Activated naive CD8-positive, alpha-beta T cell treated with anti-CD3 and anti-CD28 coated beads, Interleukin-2, amount 10 ng/mL, durations not matched to agents 7 days and 5 days (primary cell): ENCODE measurements around the gene CIAO3. TPM values are rescaled to one million over a fixed set of nuclear protein-coding genes. Genes with fewer than 3 reads are reported as not detected.

Experiments
- ATAC-seq: fragments of 150-1000 bp; cut with Tn5 transposase; one replicate; pipeline ENCODE4 v1.10.0; 2021; ENCODE audit warnings: low read depth, moderate library complexity
- POLR2A ChIA-PET: fragments of 350-600 bp; sonication (Branson Sonifier 250); formaldehyde crosslinking; loops from one replicate; lab custom pipeline; 2021; ENCODE audit warnings: antibody characterized with exemption; lab: Charles Lee
- DNase-seq: peaks from one replicate; pipeline ENCODE4 v3.0.0; 2021
- H3K27ac Mint-ChIP-seq: one replicate; pipeline ENCODE4 v1.8.0; 2022; ENCODE audit warnings: mild to moderate bottlenecking, mixed read lengths
- H3K27me3 Mint-ChIP-seq: one replicate; pipeline ENCODE4 v1.8.0; 2022; ENCODE audit warnings: mild to moderate bottlenecking, moderate library complexity, mixed read lengths
- H3K36me3 Mint-ChIP-seq: one replicate; pipeline ENCODE4 v1.8.0; 2021; ENCODE audit warnings: mild to moderate bottlenecking, mixed read lengths
- H3K4me1 Mint-ChIP-seq: one replicate; pipeline ENCODE4 v1.8.0; 2021; ENCODE audit warnings: mixed read lengths
- H3K4me3 Mint-ChIP-seq: one replicate; pipeline ENCODE4 v1.8.0; 2022; ENCODE audit warnings: mild to moderate bottlenecking, moderate library complexity, mixed read lengths
- H3K9me3 Mint-ChIP-seq: one replicate; pipeline ENCODE4 v1.8.0; 2021; ENCODE audit warnings: mixed read lengths
- total RNA-seq, 2 experiments: library from RNA; stranded (reverse); gene quantifications; one replicate each; pipeline ENCODE4 v1.2.3, GENCODE V29; 2021

Gene CIAO3
- total RNA-seq, 2 experiments from 2014 or later, result 39.6 to 42.4 TPM

- Mint-ChIP-seq H3K27ac (no peak within 1 kb of the TSS), H3K9me3 (no peaks in the 10 kb centered on the region), H3K36me3 (no peaks in the 10 kb centered on the region), H3K4me1 (no peaks in the 10 kb centered on the region), H3K4me3 (peak within 1 kb of the TSS; percentile 65), H3K27me3 (no peaks in the 10 kb centered on the region)
- POLR2A ChIA-PET, result interaction anchor here (1.2 to 2.3 kb wide), 2 partner anchors 13 to 31 kb away, joined by 4 to 13 read pairs; partner anchors contain the start of gene CIAO3
- DNase-seq, result peak; percentile 78
- ATAC-seq, result peak; percentile 38
Observed at GRCh38 chr16:726438-727290, 14.1 kb downstream of the CIAO3 start, which contains the start of the genes CCDC78 and HAGHL. TSS of gene CCDC78 (minus strand) at chr16:726443. CDS start at chr16:726367, 76 bp downstream. TSS of gene HAGHL (plus strand) at chr16:727106. CDS start at chr16:727510, 404 bp downstream.

DNA sequence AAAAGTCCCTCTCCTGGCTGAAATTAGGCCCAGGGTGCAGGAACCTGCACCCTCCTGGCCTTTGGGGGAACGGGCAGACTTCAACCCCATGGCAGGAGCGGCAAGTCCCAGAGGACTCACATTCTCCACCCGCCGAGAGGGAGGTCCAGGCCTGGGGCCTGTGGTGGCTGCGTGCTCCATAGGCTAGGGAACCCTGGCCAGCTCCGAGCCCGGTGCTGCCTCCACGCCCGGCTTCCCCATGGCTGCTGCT, 14.7 kb downstream of the CIAO3 start:
- POLR2A ChIA-PET, result interaction anchor here (1.2 kb wide), 1 partner anchor 31 kb away, joined by 4 read pairs; no protein-coding TSS in a partner anchor
- ATAC-seq (no peak), DNase-seq (no peak)
- Mint-ChIP-seq H3K4me3 (no peak overlapping the region), H3K36me3 (no peaks in the 10 kb centered on the region), H3K9me3 (no peaks in the 10 kb centered on the region), H3K27me3 (no peaks in the 10 kb centered on the region), H3K4me1 (no peaks in the 10 kb centered on the region), H3K27ac (no peak overlapping the region)

- H3K4me3 Mint-ChIP-seq, result no peak overlapping the region
- no peaks in the 10 kb centered on the region for H3K4me1 Mint-ChIP-seq
- ATAC-seq (no peak), DNase-seq (no peak)
- no peaks in the 10 kb centered on the region for H3K9me3 Mint-ChIP-seq
- no peak overlapping the region for H3K27ac Mint-ChIP-seq
- H3K36me3 Mint-ChIP-seq, result no peaks in the 10 kb centered on the region
- POLR2A ChIA-PET, result interaction anchor here (1.1 to 1.2 kb wide), 2 partner anchors 10 to 30 kb away, joined by 4 read pairs; no protein-coding TSS in a partner anchor
- H3K27me3 Mint-ChIP-seq, result no peaks in the 10 kb centered on the region
Observed at GRCh38 chr16:725463-726187, 15.2 kb downstream of the CIAO3 start.

DNA sequence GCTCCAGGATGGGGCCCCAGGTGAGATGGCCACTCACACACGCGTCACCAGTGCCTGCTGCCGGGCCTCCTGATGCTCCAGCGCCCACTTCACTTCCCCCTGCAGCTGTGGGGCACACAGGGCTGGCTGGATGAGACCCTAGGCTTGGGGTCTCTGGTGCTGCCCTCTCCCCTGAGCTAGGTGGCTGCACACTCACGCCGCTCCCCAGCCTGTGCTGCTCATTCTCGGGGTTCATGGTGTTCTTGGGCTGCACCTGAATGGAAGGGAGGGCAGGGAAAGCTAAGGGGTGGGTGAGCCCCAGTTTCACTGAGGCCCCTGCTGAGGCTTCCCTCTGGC, 15.8 kb downstream of the CIAO3 start:
- no peak for ATAC-seq

DNA sequence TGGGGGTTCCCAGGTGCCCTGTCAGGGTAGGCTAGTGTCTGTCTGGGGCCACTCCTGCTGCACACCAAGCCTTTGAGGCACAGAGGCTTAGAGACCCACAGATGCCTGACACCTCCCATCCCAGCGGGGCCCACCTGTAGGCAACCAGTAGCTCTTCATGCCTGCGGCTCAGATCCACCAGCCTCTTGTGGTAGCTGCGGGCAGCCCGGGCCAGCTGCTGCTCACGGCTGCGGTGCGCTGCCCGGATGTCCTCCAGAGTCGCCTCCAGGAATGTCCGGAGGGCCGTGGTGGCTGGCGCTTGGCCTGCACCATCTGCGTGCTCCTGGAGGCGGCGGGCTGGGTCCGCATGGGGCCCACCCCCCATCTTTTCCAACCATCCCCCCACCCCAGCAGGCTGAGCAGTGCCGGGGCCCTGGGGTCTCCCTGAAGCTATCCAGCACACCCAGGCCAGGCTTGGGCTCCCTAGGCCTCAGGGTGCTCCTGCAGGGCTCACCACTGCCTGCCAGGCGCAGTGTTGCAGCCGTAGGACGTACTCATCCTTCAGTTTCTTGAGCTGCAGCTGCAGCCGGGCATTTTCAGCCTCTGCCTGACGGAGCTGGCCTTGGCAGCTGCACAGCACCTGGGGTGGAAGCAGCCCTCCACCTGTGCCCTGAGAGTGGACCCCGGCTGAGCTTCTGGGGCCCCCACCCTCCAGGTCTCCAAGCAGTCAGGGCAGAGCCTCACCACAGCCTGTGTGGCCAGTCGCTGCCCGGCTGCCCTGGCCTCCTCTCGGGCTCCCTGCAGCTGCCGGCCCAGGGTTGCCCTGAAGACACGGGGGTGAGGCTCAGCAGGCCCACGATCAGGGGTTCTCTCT, 16.4 kb downstream of the CIAO3 start:
- ATAC-seq (no peak), DNase-seq (no peak)
- no peaks in the 10 kb centered on the region for H3K9me3 Mint-ChIP-seq
- no peaks in the 10 kb centered on the region for H3K36me3 Mint-ChIP-seq
- H3K4me1 Mint-ChIP-seq, result peaks cover 3% of the 10 kb centered on the region
- no peak overlapping the region for H3K4me3 Mint-ChIP-seq
- POLR2A ChIA-PET, result interaction anchor here (1.1 to 2.5 kb wide), 2 partner anchors 9 to 16 kb away, joined by 4 to 6 read pairs; partner anchors contain the start of gene CIAO3
- H3K27me3 Mint-ChIP-seq, result no peaks in the 10 kb centered on the region
- no peak overlapping the region for H3K27ac Mint-ChIP-seq

More for the DNA sequence above, 15.8 kb downstream of the CIAO3 start:
- Mint-ChIP-seq H3K9me3 (no peaks in the 10 kb centered on the region), H3K4me3 (no peak overlapping the region), H3K27ac (no peak overlapping the region), H3K36me3 (no peaks in the 10 kb centered on the region), H3K4me1 (peaks cover 3% of the 10 kb centered on the region), H3K27me3 (no peaks in the 10 kb centered on the region)
- POLR2A ChIA-PET, result interaction anchor here (1.1 to 2.5 kb wide), 2 partner anchors 9 to 15 kb away, joined by 4 to 6 read pairs; partner anchors contain the start of gene CIAO3
- no peak for DNase-seq

DNA sequence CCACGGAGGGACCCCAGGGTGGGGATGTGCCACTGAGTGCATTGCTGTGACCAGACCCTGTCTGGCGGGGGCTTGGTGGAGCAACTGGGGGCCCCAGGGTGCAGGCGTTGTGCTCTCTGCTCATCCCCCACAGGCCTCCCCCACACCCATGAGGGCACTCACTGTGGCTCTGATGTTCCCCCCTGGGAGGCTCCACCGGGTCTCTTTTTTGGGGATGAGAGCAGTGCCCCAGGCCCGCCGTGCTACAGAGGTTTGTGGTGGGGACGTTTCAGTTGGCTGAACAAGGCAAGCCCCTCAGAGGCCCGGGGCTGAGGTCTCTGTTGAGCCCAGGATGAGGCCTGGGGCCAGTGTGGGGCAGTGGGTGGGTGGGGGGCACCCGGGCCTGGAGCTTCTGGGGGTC, 17.1 kb downstream of the CIAO3 start:
- DNase-seq (no peak), ATAC-seq (no peak)
- Mint-ChIP-seq H3K4me1 (peaks cover 3% of the 10 kb centered on the region), H3K4me3 (no peak overlapping the region), H3K27ac (no peak overlapping the region), H3K36me3 (no peaks in the 10 kb centered on the region), H3K9me3 (no peaks in the 10 kb centered on the region), H3K27me3 (no peaks in the 10 kb centered on the region)
- POLR2A ChIA-PET, result interaction anchor here (0.9 to 4.2 kb wide), 3 partner anchors 12 to 28 kb away, joined by 4 to 11 read pairs (median 6); partner anchors contain the start of gene CIAO3

GRCh38 chr16:722835-723633, 17.8 kb downstream of the CIAO3 start:
- no peaks in the 10 kb centered on the region for H3K9me3 Mint-ChIP-seq
- H3K4me1 Mint-ChIP-seq, result peaks cover 3% of the 10 kb centered on the region
- POLR2A ChIA-PET, result interaction anchor here (0.9 to 4.2 kb wide), 3 partner anchors 13 to 28 kb away, joined by 4 to 11 read pairs (median 6); partner anchors contain the start of gene CIAO3
- no peaks in the 10 kb centered on the region for H3K27me3 Mint-ChIP-seq
- H3K4me3 Mint-ChIP-seq, result no peak overlapping the region
- H3K27ac Mint-ChIP-seq, result no peak overlapping the region
- ATAC-seq (no peak), DNase-seq (no peak)
- no peaks in the 10 kb centered on the region for H3K36me3 Mint-ChIP-seq

GRCh38 chr16:721765-722540, 18.8 kb downstream of the CIAO3 start:
- Mint-ChIP-seq H3K27ac (no peak overlapping the region), H3K4me3 (peak overlapping the region; percentile 13), H3K4me1 (peaks cover 3% of the 10 kb centered on the region), H3K36me3 (no peaks in the 10 kb centered on the region), H3K9me3 (no peaks in the 10 kb centered on the region), H3K27me3 (no peaks in the 10 kb centered on the region)
- ATAC-seq, result no peak
- POLR2A ChIA-PET, result interaction anchor here (1.0 to 4.2 kb wide), 6 partner anchors 8 to 41 kb away, joined by 4 to 11 read pairs (median 5); partner anchors contain the start of genes CIAO3, STUB1 and WDR24
- DNase-seq, result no peak

DNA sequence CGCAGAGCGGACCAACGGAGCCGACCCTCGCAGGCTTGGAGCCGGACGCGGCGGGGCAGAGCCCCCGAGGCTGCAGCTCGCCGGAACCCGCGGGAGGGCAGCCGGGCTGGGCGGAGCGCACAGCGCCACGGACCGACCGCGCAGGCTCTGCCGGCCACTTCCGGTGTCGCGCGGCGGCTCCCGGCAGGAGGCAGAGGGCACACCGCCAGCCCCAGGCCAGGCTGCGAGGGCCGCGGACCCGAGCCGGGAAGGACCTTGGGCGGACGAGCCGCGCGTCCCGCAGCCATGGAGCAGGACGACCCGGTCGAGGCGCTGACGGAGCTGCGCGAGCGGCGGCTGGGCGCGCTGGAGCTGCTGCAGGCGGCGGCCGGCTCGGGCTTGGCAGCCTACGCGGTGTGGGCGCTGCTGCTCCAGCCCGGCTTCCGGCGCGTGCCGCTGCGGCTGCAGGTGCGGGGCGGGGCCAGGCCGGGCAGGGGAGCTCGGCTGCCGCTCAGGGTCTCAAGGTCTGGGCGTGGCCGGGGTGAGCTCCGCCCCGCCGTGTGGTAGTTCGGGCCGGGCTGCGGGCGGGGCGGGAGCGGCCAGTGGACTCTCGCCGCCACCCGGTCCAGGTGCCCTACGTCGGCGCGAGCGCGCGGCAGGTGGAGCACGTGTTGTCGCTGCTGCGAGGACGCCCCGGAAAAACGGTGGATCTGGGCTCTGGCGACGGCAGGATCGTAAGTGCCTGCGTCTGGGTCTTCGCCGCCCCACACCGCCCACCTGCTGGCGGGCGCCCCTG, 19.6 kb downstream of the CIAO3 start, which contains the start of gene ANTKMT:
Gene ANTKMT (plus strand): TSS at position 157 of the 775 bp plus-strand sequence. CDS start 129 bp downstream, at position 286.
- H3K27ac Mint-ChIP-seq, result peak within 1 kb of the TSS; percentile 56
- peak; percentile 68 for ATAC-seq
- POLR2A ChIA-PET, result interaction anchor here (0.6 to 4.2 kb wide), 8 partner anchors 9 to 53 kb away, joined by 3 to 11 read pairs (median 5); partner anchors contain the start of genes CIAO3, RHOT2, STUB1 and WDR24

DNA sequence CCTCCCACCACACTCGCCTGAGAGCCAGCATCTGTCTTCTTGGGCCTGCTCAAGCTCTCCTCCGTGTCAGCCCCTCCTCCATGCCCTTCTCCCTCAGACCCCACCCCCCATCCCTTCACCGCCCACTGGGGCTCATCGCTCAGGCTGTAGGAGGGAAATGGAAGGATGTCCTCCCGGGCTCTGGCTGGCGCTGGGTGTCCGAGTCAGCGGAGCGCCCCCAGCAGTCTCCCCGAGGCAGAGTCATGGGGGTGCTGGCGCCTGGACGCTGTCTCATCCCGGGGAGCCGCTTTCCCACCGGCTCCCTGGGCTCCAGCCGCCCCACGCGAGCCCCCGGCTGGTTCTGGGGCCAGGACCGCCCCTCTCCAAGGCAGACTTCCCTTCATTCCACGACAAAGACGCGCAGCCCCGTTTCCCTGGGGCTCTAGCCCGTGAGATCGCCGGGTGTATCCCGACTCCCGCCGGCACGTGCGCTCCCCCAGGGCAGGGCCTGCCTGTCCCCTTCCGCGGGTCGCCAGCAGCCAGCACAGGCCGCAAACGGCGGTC, 20.3 kb downstream of the CIAO3 start:
- H3K9me3 Mint-ChIP-seq, result no peaks in the 10 kb centered on the region
- peak; percentile 13 for ATAC-seq
- POLR2A ChIA-PET, result interaction anchor here (0.6 to 4.2 kb wide), 10 partner anchors 8 to 52 kb away, joined by 3 to 11 read pairs (median 4); partner anchors contain the start of genes CIAO3, RHOT2, STUB1 and WDR24
- peak overlapping the region; percentile 56 for H3K27ac Mint-ChIP-seq
- no peaks in the 10 kb centered on the region for H3K36me3 Mint-ChIP-seq
- H3K4me3 Mint-ChIP-seq, result peak overlapping the region; percentile 78
- H3K4me1 Mint-ChIP-seq, result peaks cover 5% of the 10 kb centered on the region
- DNase-seq, result no peak
- H3K27me3 Mint-ChIP-seq, result peaks cover 7% of the 10 kb centered on the region

More for the DNA sequence above, 19.6 kb downstream of the CIAO3 start, which contains the start of gene ANTKMT:
- Mint-ChIP-seq H3K27me3 (peaks cover 3% of the 10 kb centered on the region), H3K4me3 (peak within 1 kb of the TSS; percentile 78), H3K36me3 (no peaks in the 10 kb centered on the region), H3K9me3 (no peaks in the 10 kb centered on the region), H3K4me1 (peaks cover 5% of the 10 kb centered on the region)
- DNase-seq, result peak; percentile 86
